ENCODE measurements around the gene ADIG.
"Not testable (repeated sequence)": the region's sequence is repeated elsewhere in the genome, so short reads cannot be mapped to it uniquely, and the experiment has no call there.

ADIG gene

DNA sequence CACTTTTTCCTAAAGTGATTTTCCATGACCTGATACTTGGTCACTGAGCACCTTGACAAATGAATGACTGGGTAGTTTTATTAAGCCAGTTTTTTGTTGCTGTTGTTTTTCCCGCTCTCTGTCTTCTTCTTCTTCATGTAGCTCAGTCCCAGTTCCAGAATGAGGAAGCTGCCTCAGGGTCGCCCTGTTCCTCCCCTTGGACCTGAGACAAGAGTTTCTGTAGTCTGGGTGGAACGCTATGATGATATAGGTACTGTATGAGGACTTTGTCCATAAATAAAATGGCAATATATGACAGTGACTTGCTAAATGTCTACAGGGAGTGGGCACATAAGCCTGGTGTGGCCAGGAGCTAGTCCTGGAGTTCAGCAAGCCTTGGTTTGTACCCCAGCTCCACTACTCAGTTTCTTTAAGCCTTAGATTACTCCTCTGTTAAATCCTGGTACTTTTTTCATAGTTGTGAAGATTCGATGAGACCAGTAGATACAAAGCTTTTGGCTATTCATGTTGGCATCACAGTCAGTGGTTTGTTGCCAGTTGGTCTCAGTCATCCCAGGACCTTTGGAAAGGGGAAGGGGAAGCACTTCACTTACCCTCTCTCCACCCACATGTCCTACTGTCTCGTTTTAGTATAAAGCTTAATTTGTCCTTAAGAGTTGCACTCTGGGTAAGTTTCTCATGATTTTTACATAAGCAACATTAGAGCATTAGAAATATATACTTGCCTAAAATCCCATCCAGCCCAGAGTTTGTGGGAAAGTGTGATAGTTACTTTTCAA, 11.1 kb upstream of the ADIG start:
- DNase-seq (ENCODE audit: low spot score) (no peak), FAIRE-seq (no peak)

DNA sequence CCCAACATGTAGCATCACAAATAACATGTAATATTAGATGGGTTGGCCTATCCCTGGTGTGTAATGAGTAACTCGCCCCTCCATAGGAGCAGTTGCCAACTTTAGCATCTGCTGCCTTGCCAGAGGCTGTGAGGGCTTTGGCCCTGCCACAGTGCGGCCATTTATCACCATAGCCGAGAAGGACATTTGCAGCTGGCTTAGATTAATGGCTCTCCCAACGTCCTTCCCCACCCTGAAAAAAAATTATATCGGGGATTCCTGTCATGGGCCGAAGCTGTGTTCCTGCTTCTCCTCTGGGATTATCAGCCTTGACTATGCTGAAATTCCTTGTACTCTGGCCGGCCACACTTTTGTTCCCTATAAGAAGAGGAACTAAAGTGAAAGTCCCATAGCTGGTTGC, 7.6 kb upstream of the ADIG start:
- FAIRE-seq (no peak), DNase-seq (ENCODE audit: low spot score) (no peak)

DNA sequence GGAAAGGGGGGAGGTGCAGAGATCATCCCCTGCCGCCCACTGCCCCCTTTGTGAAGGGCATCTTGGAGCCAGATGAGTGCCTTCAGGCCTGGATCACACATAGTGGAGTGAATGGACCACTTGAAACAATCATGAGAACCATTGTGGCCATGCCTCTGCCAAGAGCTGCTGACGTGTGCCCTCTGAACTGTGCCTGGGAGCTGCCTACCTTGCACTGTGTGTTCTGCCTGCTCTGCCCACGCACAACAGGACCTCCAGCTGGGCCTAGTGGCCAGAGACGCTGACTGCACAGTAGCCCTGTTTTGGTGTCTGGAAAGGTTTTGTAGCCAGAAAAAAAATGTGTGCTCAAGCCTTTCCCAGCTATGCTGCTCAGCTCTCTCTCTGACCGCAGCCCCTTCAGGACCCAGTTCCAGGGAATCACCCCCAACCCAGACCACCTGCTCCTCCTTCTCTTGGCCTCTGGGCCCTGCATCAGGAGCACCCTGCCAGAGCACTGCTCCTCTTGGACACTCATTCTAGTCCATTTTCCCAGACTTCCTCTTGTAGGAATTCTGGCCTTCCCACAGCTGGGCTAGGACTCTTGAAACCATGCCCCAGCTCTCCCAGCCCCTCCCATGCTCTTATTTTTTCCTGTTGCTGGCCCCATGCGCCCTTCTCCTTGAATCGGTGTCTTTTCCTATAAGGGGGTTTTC, 1.6 kb upstream of the ADIG start:
- DNase-seq (ENCODE audit: low spot score) (no peak), FAIRE-seq (no peak)

DNA sequence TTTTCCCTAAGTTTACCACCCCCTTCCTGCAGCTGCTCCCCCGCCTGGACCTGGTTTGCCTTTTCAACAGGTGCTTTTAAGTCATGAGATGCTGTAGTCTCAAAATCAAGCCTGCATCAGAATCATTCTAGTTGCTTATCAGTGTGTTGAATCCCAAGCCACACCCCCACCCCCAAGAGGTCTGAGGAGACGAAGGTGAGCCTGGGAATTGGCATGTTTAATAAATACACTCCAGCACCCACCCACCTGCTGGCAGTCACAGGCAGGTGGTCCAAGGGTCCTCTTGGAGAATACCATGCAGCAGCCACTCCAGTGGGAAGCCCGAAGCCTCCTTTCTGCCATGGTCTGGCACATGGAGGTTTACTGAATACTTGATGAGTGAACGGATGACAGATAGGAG, 1.1 kb upstream of the ADIG start:
- DNase-seq (ENCODE audit: low spot score) (no peak), FAIRE-seq (no peak)

- FAIRE-seq (no peak), DNase-seq (ENCODE audit: low spot score) (no peak)
Measured at GRCh38 chr20:38581830-38582358, 897 bp downstream of the ADIG start.

GRCh38 chr20:38583306-38583705, 2.3 kb downstream of the ADIG start:
- DNase-seq (ENCODE audit: low spot score) (no peak), FAIRE-seq (no peak)

DNA sequence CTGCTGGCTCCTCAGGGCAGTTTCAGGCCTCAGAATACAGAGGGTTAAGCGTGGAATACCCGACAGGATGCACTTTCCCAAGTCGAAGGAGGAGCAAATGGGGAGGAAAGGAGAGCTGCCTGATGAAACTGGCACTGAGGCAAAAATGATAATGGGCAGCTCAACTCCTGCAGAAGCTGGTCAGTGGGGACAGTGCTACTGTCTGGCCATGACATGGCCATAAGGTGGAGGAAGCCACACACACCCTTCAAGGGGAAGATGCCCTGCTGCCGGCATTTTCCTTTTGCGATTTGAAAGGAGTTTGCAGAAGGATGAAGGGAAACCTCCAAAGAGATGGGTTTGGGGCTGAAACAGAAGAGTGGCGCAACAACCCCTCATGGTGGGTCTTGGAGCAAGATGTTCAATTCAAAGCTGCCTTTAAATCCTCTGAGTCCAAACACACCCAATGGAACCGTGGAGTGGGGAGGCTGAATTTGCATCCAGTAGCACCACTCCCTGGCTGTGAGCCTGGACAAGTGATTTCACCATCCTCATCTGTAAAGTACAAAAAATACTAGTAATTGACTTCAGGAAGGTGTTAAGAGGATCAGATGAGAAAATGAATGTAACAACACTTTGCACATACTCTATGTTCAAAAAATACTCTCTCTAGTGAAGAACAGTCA, 3.2 kb downstream of the ADIG start:
- no peak for FAIRE-seq

DNA sequence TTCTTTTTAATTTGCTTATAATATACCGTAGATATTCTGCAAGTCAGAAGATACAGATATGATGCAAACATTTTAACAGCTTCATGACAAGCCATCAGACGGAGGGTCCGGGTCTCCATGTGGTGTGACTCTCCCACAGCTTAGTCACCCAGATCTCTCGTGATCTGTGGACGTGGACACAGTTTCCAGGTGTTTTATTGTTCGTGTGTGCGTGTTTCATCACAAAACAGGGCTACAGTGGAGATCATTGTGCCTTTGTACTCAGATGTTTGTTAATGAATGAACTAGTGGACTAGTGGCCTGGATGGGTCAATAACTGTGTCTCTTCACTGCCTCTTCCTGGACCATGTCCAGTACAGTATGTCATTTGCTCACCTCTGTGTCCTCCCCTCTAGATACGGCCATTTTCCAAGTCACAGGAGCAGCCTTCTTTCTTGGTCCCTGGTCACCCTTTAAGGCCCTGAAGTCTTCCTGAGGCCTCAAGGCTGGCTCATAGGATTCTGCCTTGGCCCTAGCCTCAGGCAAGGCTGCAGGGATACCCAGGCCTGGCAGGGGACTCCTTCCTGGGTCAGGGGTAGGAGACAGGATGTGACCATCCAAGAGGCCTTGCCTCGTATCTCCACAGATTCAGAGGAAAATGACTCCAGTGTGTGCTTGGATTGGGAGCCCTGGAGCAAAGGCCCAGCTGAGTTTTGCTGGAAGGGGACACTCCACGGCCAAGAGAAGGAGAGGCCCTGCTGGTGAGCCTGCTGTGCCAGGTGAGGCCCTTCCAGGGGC, 4.6 kb downstream of the ADIG start:
- FAIRE-seq, result no peak
- no peak for DNase-seq (ENCODE audit: low spot score)

More for the DNA sequence above, 3.2 kb downstream of the ADIG start:
- DNase-seq (ENCODE audit: low spot score), result no peak

- DNase-seq (ENCODE audit: low spot score), result no peak
- no peak for FAIRE-seq
Measured at GRCh38 chr20:38586181-38586525, 5.2 kb downstream of the ADIG start.

GRCh38 chr20:38588303-38588702, 7.3 kb downstream of the ADIG start:
- FAIRE-seq, result no peak
- DNase-seq (ENCODE audit: low spot score), result no peak

DNA sequence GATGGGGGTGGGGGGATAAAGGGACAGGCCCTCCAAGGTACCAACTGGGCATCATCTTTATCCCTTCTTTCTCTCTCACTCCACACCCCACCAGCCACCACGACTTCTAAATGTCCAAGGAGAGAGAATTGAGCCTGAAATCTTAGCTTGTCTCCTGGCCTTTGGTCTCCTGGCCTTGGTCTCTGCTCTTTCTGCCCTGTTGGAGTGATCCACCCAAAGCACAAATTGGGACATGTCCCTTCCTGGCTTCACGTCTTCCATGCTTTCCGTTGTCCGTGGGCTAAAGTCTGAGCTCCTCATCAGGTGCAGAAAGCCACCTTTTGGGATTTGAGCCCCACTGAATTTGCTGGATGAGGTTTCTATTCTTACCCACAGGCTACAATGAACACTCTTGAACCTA, 8.4 kb downstream of the ADIG start:
- DNase-seq (ENCODE audit: low spot score) (no peak), FAIRE-seq (no peak)

DNA sequence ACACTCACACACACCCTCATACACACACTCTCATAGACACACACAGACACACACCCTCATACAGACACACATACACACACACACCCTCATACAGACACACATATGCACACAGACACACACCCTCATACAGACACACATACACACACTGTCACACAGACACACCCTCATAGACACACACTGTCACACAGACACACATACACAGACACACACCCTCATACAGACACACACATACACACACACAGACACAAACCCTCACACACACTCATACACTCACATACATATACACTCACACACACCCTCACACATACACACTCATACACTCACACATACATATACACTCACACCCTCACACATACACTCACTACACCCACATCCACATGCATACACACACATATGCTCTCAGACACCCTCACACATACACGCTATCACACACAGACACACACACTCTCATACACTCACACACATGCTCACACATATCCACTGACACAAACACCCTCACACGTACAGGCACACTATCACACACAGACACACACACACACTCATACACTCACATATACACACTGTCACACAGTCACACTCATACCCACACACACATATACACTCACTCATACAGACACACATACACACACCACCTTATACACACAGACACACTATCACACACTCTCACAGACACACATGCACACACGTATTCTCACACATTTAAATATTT, 9.1 kb downstream of the ADIG start:
- FAIRE-seq (peak; percentile 91), DNase-seq (ENCODE audit: low spot score) (no peak)

- DNase-seq (ENCODE audit: low spot score) (no peak), FAIRE-seq (no peak)
Measured at GRCh38 chr20:38590676-38591473, 9.9 kb downstream of the ADIG start.

DNA sequence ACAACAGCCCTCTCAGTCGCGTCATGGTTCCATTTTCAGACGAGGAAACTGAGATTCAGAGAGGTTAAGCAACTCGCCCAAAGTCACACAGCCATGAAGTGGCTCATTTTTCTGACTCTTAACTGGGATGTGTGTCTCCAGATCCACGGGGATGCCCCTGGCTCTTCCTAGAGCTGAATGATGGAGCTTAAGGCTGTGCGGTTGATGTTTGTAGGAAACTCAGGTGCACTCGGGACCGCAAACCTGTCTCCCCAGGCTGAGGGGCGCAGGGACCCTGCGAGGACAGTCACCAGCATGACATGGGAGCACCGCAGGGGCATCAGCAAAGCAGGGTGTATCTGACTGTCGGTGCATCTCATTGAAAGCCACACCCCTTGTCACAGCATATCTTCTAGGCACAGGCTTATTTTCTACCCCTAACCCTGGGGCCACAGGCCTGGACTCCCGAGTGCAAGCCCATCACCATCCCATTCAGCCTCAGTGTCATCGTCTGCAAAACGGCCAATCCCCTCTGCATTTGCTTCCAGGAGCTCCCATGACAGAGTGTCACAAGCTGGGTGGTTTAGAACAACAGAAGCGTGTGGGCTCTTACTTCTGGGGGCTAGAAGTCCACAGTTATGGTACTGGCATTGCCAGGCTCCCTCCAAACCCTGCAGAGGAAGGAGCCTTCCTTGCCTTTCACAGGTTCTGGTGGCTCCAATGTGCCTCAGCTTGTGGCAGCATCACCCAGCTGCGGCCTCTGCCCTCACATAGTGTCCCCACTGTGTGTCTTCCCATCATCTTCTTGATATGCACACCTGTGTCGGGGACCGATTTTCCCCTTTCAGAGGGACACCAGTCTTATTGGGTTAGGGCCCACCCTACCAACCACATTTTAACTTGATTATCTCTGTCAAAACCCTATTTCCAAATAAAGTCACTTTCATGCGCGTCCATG, 10.7 kb downstream of the ADIG start:
- DNase-seq (ENCODE audit: low spot score) (no peak), FAIRE-seq (no peak)

- not testable (repeated sequence) for DNase-seq (ENCODE audit: low spot score); FAIRE-seq
Measured at GRCh38 chr20:38592411-38592790, 11.4 kb downstream of the ADIG start.

GRCh38 chr20:38594281-38594680, 13.3 kb downstream of the ADIG start:
- not testable (repeated sequence) for DNase-seq (ENCODE audit: low spot score); FAIRE-seq

GRCh38 chr20:38595886-38596285, 14.9 kb downstream of the ADIG start:
- not testable (repeated sequence) for DNase-seq (ENCODE audit: low spot score); FAIRE-seq

GRCh38 chr20:38599410-38599882, 18.4 kb downstream of the ADIG start:
- no peak for FAIRE-seq
- DNase-seq (ENCODE audit: low spot score), result no peak

DNA sequence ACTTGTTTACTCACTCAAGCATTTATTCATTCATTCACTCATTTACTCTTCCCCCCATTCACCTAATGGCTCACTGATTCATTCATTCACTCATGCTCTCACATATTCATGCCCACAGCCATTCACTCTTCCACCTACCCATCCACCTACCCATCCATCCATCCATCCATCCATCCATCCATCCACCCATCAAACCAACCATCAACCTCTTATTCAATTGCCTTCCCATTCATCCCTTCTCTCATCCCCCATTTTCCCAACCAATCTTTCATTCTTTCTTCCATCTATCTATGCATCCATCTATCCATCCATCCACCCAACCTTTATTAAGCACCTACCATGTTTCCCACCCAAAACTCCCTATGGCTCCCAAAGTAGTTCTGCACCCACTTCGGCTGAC, 19.1 kb downstream of the ADIG start:
- DNase-seq (ENCODE audit: low spot score) (no peak), FAIRE-seq (peak; percentile 58)
